ENCODE data around the gene GEMIN4. TPM values are rescaled to one million over a fixed set of nuclear protein-coding genes. Genes with fewer than 3 reads are reported as not detected.

Gene GEMIN4
- total RNA-seq, 1 experiment from 2014 or later: 24.6 TPM

- no TSS peak for BruUV-seq (replicated peaks)
- Histone ChIP-seq H3K9ac (ENCODE audit: low read length) (no peak overlapping the region), H3K79me2 (ENCODE audit: low read length) (no peaks in the 10 kb centered on the region), H2AFZ (ENCODE audit: low read length) (no peak overlapping the region), H3K4me3 (ENCODE audit: low read length) (no peak overlapping the region), H3K4me2 (ENCODE audit: low read length) (no peak overlapping the region), H3K9me3 (ENCODE audit: low read length) (no peaks in the 10 kb centered on the region), H3K4me1 (ENCODE audit: insufficient read depth, low read length) (no peaks in the 10 kb centered on the region; the same call in 1 of the 2 replicates), H3K27ac (ENCODE audit: low read length) (no peak overlapping the region), H4K20me1 (ENCODE audit: low read length) (no peaks in the 10 kb centered on the region), H3K9me2 (replicated peaks; ENCODE audit: low read length) (no peaks in the 10 kb centered on the region), H3K36me3 (ENCODE audit: low read depth, low read length) (no peaks in the 10 kb centered on the region), H3F3A (ENCODE audit: low read length, unreplicated experiment) (no peaks in the 10 kb centered on the region), H3K27me3 (ENCODE audit: low read length) (no peaks in the 10 kb centered on the region)
- no peak for TF ChIP-seq EZH2 (IDR thresholded peaks at IDR 0.05; ENCODE audit: low read length, unreplicated experiment)
- TF ChIP-seq EZH2phosphoT487 (IDR thresholded peaks at IDR 0.05; ENCODE audit: borderline replicate concordance, low read length): no peak
- no peak for TF ChIP-seq CTCF (conservative IDR thresholded peaks at IDR 0.05; ENCODE audit: low read depth, low read length)
- DNase-seq (no peak), ATAC-seq (no peak)
- ChIA-PET CTCF (no interaction called here), POLR2A (ENCODE audit: unreplicated experiment) (no interaction called here)
- intact Hi-C loops (cut with micrococcal nuclease): no loop called here
These were observed 30.5 kb downstream of the GEMIN4 start for GRCh38 chr17:721540-721937.

- BruUV-seq (replicated peaks): no TSS peak
- no peak for ATAC-seq
- Histone ChIP-seq H3K4me3 (ENCODE audit: low read length) (no peak overlapping the region), H3K9ac (ENCODE audit: low read length) (no peak overlapping the region), H3K27me3 (ENCODE audit: low read length) (no peaks in the 10 kb centered on the region), H3K4me2 (ENCODE audit: low read length) (no peak overlapping the region), H3K36me3 (ENCODE audit: low read depth, low read length) (no peaks in the 10 kb centered on the region), H3K79me2 (ENCODE audit: low read length) (no peaks in the 10 kb centered on the region), H2AFZ (ENCODE audit: low read length) (no peak overlapping the region), H3K9me3 (ENCODE audit: low read length) (no peaks in the 10 kb centered on the region), H3K4me1 (ENCODE audit: insufficient read depth, low read length) (no peaks in the 10 kb centered on the region; the same call in 1 of the 2 replicates), H3K27ac (ENCODE audit: low read length) (no peak overlapping the region), H3F3A (ENCODE audit: low read length, unreplicated experiment) (no peaks in the 10 kb centered on the region), H4K20me1 (ENCODE audit: low read length) (no peaks in the 10 kb centered on the region), H3K9me2 (replicated peaks; ENCODE audit: low read length) (no peaks in the 10 kb centered on the region)
- ChIA-PET POLR2A (ENCODE audit: unreplicated experiment) (no interaction called here), CTCF (no interaction called here)
- no peak for TF ChIP-seq EZH2phosphoT487 (IDR thresholded peaks at IDR 0.05; ENCODE audit: borderline replicate concordance, low read length)
- TF ChIP-seq EZH2 (IDR thresholded peaks at IDR 0.05; ENCODE audit: low read length, unreplicated experiment): no peak
- TF ChIP-seq CTCF (conservative IDR thresholded peaks at IDR 0.05; ENCODE audit: low read depth, low read length): no peak
- intact Hi-C loops (cut with micrococcal nuclease): no loop called here
- DNase-seq: no peak
These were observed 31.1 kb downstream of the GEMIN4 start for GRCh38 chr17:720706-721539.

- ChIA-PET CTCF (interaction anchor here (0.6 kb wide), 1 partner anchor 74 kb away, joined by 3 read pairs; no protein-coding TSS in a partner anchor), POLR2A (ENCODE audit: unreplicated experiment) (no interaction called here)
- TF ChIP-seq EZH2 (IDR thresholded peaks at IDR 0.05; ENCODE audit: low read length, unreplicated experiment): no peak
- no peak for TF ChIP-seq CTCF (conservative IDR thresholded peaks at IDR 0.05; ENCODE audit: low read depth, low read length)
- TF ChIP-seq EZH2phosphoT487 (IDR thresholded peaks at IDR 0.05; ENCODE audit: borderline replicate concordance, low read length): no peak
- DNase-seq (no peak), ATAC-seq (no peak)
- Histone ChIP-seq H2AFZ (ENCODE audit: low read length) (no peak overlapping the region), H3K4me3 (ENCODE audit: low read length) (no peak overlapping the region), H3K36me3 (ENCODE audit: low read depth, low read length) (no peaks in the 10 kb centered on the region), H3K4me2 (ENCODE audit: low read length) (no peak overlapping the region), H3K79me2 (ENCODE audit: low read length) (peaks cover 15% of the 10 kb centered on the region), H3K4me1 (ENCODE audit: insufficient read depth, low read length) (peaks cover 6% of the 10 kb centered on the region; the same call in 1 of the 2 replicates), H4K20me1 (ENCODE audit: low read length) (no peaks in the 10 kb centered on the region), H3K27me3 (ENCODE audit: low read length) (no peaks in the 10 kb centered on the region), H3F3A (ENCODE audit: low read length, unreplicated experiment) (no peaks in the 10 kb centered on the region), H3K9me2 (replicated peaks; ENCODE audit: low read length) (no peaks in the 10 kb centered on the region), H3K9ac (ENCODE audit: low read length) (no peak overlapping the region), H3K27ac (ENCODE audit: low read length) (no peak overlapping the region), H3K9me3 (ENCODE audit: low read length) (no peaks in the 10 kb centered on the region)
- BruUV-seq (replicated peaks): no TSS peak
- intact Hi-C loops (cut with micrococcal nuclease): no loop called here
These were observed 34.0 kb downstream of the GEMIN4 start for GRCh38 chr17:718075-718474.

Data from PC-3 (cell line).